HG03558 (cell line): ENCODE results near the gene SPNS2.

ENCODE experiments used
- ATAC-seq: cut with Tn5 transposase; IDR thresholded peaks from one replicate; pipeline ENCODE4 v1.9.1; 2021; ENCODE audit warnings: moderate number of reproducible peaks; ENCODE audit not compliant: unreplicated experiment; ENCODE audit errors: extremely low read depth

Gene SPNS2

GRCh38 chr17:4534928-4535666, 36.4 kb downstream of the SPNS2 start:
- no peak for ATAC-seq

- no peak for ATAC-seq
These were observed 37.1 kb downstream of the SPNS2 start for GRCh38 chr17:4535667-4536258.

GRCh38 chr17:4536259-4536741, 37.6 kb downstream of the SPNS2 start:
- ATAC-seq = no peak

GRCh38 chr17:4536742-4537411, 38.2 kb downstream of the SPNS2 start:
- no peak for ATAC-seq

GRCh38 chr17:4537451-4538235, 39.0 kb downstream of the SPNS2 start:
- ATAC-seq = no peak

- ATAC-seq = no peak
These were observed 39.7 kb downstream of the SPNS2 start for GRCh38 chr17:4538236-4539002.

- ATAC-seq = no peak
These were observed 40.3 kb downstream of the SPNS2 start for GRCh38 chr17:4539025-4539424.

- no peak for ATAC-seq
These were observed 41.0 kb downstream of the SPNS2 start for GRCh38 chr17:4539576-4540223.

GRCh38 chr17:4540224-4540651, 41.6 kb downstream of the SPNS2 start:
- no peak for ATAC-seq

- no peak for ATAC-seq
These were observed 42.1 kb downstream of the SPNS2 start for GRCh38 chr17:4540687-4541327.

- no peak for ATAC-seq
These were observed 42.8 kb downstream of the SPNS2 start for GRCh38 chr17:4541328-4542002.

GRCh38 chr17:4542003-4542725, 43.5 kb downstream of the SPNS2 start:
- ATAC-seq = no peak

- ATAC-seq = no peak
These were observed 44.1 kb downstream of the SPNS2 start for GRCh38 chr17:4542726-4543191.

- no peak for ATAC-seq
These were observed 44.9 kb downstream of the SPNS2 start for GRCh38 chr17:4543557-4544026.

- no peak for ATAC-seq
These were observed 45.7 kb downstream of the SPNS2 start for GRCh38 chr17:4544135-4544950.

- ATAC-seq = no peak
These were observed 46.2 kb downstream of the SPNS2 start for GRCh38 chr17:4544951-4545216.
